Measurements from ENCODE around the gene CD276. TPM values are rescaled to one million over a fixed set of nuclear protein-coding genes. Genes with fewer than 3 reads are reported as not detected.
"Not testable (repeated sequence)": the region's sequence is repeated elsewhere in the genome, so short reads cannot be mapped to it uniquely, and the experiment has no call there.

The CD276 gene
- total RNA-seq, 2 donors from 2014 or later, result 0.67 to 2.8 TPM

GRCh38 chr15:73724212-73724611, 40.0 kb downstream of the CD276 start:
- Mint-ChIP-seq H3K36me3 (ENCODE audit: insufficient read depth in 2 of 2) (no peaks in the 10 kb centered on the region), H3K4me3 (no peak overlapping the region), H3K4me1 (ENCODE audit: low read depth) (no peaks in the 10 kb centered on the region), H3K27me3 (ENCODE audit: low read depth) (peaks cover 11% of the 10 kb centered on the region), H3K9me3 (no peaks in the 10 kb centered on the region), H3K27ac (no peak overlapping the region)
- no peak for DNase-seq
- ATAC-seq (replicated peaks in 1 of 2), result no peak

GRCh38 chr15:73727330-73727976, 43.3 kb downstream of the CD276 start:
- H3K4me1 Mint-ChIP-seq (ENCODE audit: low read depth), result no peaks in the 10 kb centered on the region
- no peak for DNase-seq
- no peak overlapping the region for H3K27ac Mint-ChIP-seq
- no peaks in the 10 kb centered on the region for H3K9me3 Mint-ChIP-seq
- H3K36me3 Mint-ChIP-seq (ENCODE audit: insufficient read depth in 2 of 2), result no peaks in the 10 kb centered on the region
- no peak for ATAC-seq (replicated peaks in 1 of 2)
- no peaks in the 10 kb centered on the region for H3K27me3 Mint-ChIP-seq (ENCODE audit: low read depth)
- H3K4me3 Mint-ChIP-seq, result no peak overlapping the region

GRCh38 chr15:73732051-73732450, 47.9 kb downstream of the CD276 start:
- not testable (repeated sequence) for DNase-seq; ATAC-seq (replicated peaks in 1 of 2); H3K36me3 Mint-ChIP-seq (ENCODE audit: insufficient read depth in 2 of 2); H3K9me3 Mint-ChIP-seq; H3K4me1 Mint-ChIP-seq (ENCODE audit: low read depth); H3K27me3 Mint-ChIP-seq (ENCODE audit: low read depth); H3K27ac Mint-ChIP-seq; H3K4me3 Mint-ChIP-seq

GRCh38 chr15:73732930-73733329, 48.7 kb downstream of the CD276 start:
- Mint-ChIP-seq H3K4me1 (ENCODE audit: low read depth) (no peaks in the 10 kb centered on the region), H3K36me3 (ENCODE audit: insufficient read depth in 2 of 2) (no peaks in the 10 kb centered on the region), H3K9me3 (no peaks in the 10 kb centered on the region), H3K27me3 (ENCODE audit: low read depth) (no peaks in the 10 kb centered on the region), H3K4me3 (no peak overlapping the region), H3K27ac (no peak overlapping the region)
- ATAC-seq (replicated peaks in 1 of 2), result no peak
- no peak for DNase-seq

GRCh38 chr15:73737535-73737934, 53.4 kb downstream of the CD276 start:
- no peaks in the 10 kb centered on the region for H3K4me1 Mint-ChIP-seq (ENCODE audit: low read depth)

GRCh38 chr15:73740152-73741048, 56.2 kb downstream of the CD276 start:
- ATAC-seq (replicated peaks in 1 of 2) (no peak), DNase-seq (no peak)
- no peaks in the 10 kb centered on the region for H3K36me3 Mint-ChIP-seq (ENCODE audit: insufficient read depth in 2 of 2)
- no peak overlapping the region for H3K4me3 Mint-ChIP-seq
- peaks cover 9% of the 10 kb centered on the region for H3K27me3 Mint-ChIP-seq (ENCODE audit: low read depth)
- H3K9me3 Mint-ChIP-seq, result no peaks in the 10 kb centered on the region
- no peak overlapping the region for H3K27ac Mint-ChIP-seq
- H3K4me1 Mint-ChIP-seq (ENCODE audit: low read depth), result no peaks in the 10 kb centered on the region

More at GRCh38 chr15:73737535-73737934, 53.4 kb downstream of the CD276 start:
- DNase-seq, result no peak
- no peak overlapping the region for H3K27ac Mint-ChIP-seq
- H3K36me3 Mint-ChIP-seq (ENCODE audit: insufficient read depth in 2 of 2), result no peaks in the 10 kb centered on the region
- ATAC-seq (replicated peaks in 1 of 2), result no peak
- no peaks in the 10 kb centered on the region for H3K9me3 Mint-ChIP-seq
- no peaks in the 10 kb centered on the region for H3K27me3 Mint-ChIP-seq (ENCODE audit: low read depth)
- H3K4me3 Mint-ChIP-seq, result no peak overlapping the region

GRCh38 chr15:73741321-73741836, 57.2 kb downstream of the CD276 start:
- ATAC-seq (replicated peaks in 1 of 2) (no peak), DNase-seq (no peak)
- Mint-ChIP-seq H3K27ac (no peak overlapping the region), H3K36me3 (ENCODE audit: insufficient read depth in 2 of 2) (no peaks in the 10 kb centered on the region), H3K9me3 (no peaks in the 10 kb centered on the region), H3K4me1 (ENCODE audit: low read depth) (no peaks in the 10 kb centered on the region), H3K27me3 (ENCODE audit: low read depth) (peaks cover 19% of the 10 kb centered on the region), H3K4me3 (no peak overlapping the region)

GRCh38 chr15:73744293-73744692, 60.1 kb downstream of the CD276 start:
- Mint-ChIP-seq H3K27me3 (ENCODE audit: low read depth) (peaks cover 27% of the 10 kb centered on the region), H3K27ac (no peak overlapping the region), H3K36me3 (ENCODE audit: insufficient read depth in 2 of 2) (no peaks in the 10 kb centered on the region), H3K4me1 (ENCODE audit: low read depth) (no peaks in the 10 kb centered on the region), H3K4me3 (no peak overlapping the region), H3K9me3 (no peaks in the 10 kb centered on the region)
- no peak for ATAC-seq (replicated peaks in 1 of 2)
- DNase-seq, result no peak

- Mint-ChIP-seq H3K27me3 (ENCODE audit: low read depth) (peaks cover 32% of the 10 kb centered on the region), H3K36me3 (ENCODE audit: insufficient read depth in 2 of 2) (no peaks in the 10 kb centered on the region), H3K9me3 (no peaks in the 10 kb centered on the region), H3K4me1 (ENCODE audit: low read depth) (no peaks in the 10 kb centered on the region), H3K4me3 (no peak overlapping the region), H3K27ac (no peak overlapping the region)
- DNase-seq (no peak), ATAC-seq (replicated peaks in 1 of 2) (no peak)
These were observed 60.9 kb downstream of the CD276 start for GRCh38 chr15:73745073-73745472.

- no peaks in the 10 kb centered on the region for H3K36me3 Mint-ChIP-seq (ENCODE audit: insufficient read depth in 2 of 2)
- ATAC-seq (replicated peaks in 1 of 2), result no peak
- H3K9me3 Mint-ChIP-seq, result no peaks in the 10 kb centered on the region
- H3K4me3 Mint-ChIP-seq, result no peak overlapping the region
- no peak for DNase-seq
- no peak overlapping the region for H3K27ac Mint-ChIP-seq
- no peaks in the 10 kb centered on the region for H3K4me1 Mint-ChIP-seq (ENCODE audit: low read depth)
- H3K27me3 Mint-ChIP-seq (ENCODE audit: low read depth), result peaks cover 36% of the 10 kb centered on the region
These were observed 62.1 kb downstream of the CD276 start for GRCh38 chr15:73746261-73746660.

- ATAC-seq (replicated peaks in 1 of 2) (no peak), DNase-seq (no peak)
- H3K27ac Mint-ChIP-seq, result no peak overlapping the region
- no peak overlapping the region for H3K4me3 Mint-ChIP-seq
- H3K27me3 Mint-ChIP-seq (ENCODE audit: low read depth), result peaks cover 36% of the 10 kb centered on the region
- H3K9me3 Mint-ChIP-seq, result no peaks in the 10 kb centered on the region
- no peaks in the 10 kb centered on the region for H3K4me1 Mint-ChIP-seq (ENCODE audit: low read depth)
- no peaks in the 10 kb centered on the region for H3K36me3 Mint-ChIP-seq (ENCODE audit: insufficient read depth in 2 of 2)
These were observed 62.7 kb downstream of the CD276 start for GRCh38 chr15:73746883-73747282.

- Mint-ChIP-seq H3K4me1 (ENCODE audit: low read depth) (no peaks in the 10 kb centered on the region), H3K4me3 (no peak overlapping the region), H3K27ac (no peak overlapping the region), H3K9me3 (no peaks in the 10 kb centered on the region), H3K27me3 (ENCODE audit: low read depth) (peaks cover 36% of the 10 kb centered on the region), H3K36me3 (ENCODE audit: insufficient read depth in 2 of 2) (no peaks in the 10 kb centered on the region)
- DNase-seq, result no peak
- no peak for ATAC-seq (replicated peaks in 1 of 2)
These were observed 63.8 kb downstream of the CD276 start for GRCh38 chr15:73747847-73748590.

- H3K4me3 Mint-ChIP-seq, result no peak overlapping the region
- no peak overlapping the region for H3K27ac Mint-ChIP-seq
- ATAC-seq (replicated peaks in 1 of 2) (no peak), DNase-seq (no peak)
- H3K4me1 Mint-ChIP-seq (ENCODE audit: low read depth), result no peaks in the 10 kb centered on the region
- peaks cover 39% of the 10 kb centered on the region for H3K27me3 Mint-ChIP-seq (ENCODE audit: low read depth)
- no peaks in the 10 kb centered on the region for H3K36me3 Mint-ChIP-seq (ENCODE audit: insufficient read depth in 2 of 2)
- no peaks in the 10 kb centered on the region for H3K9me3 Mint-ChIP-seq
These were observed 64.5 kb downstream of the CD276 start for GRCh38 chr15:73748730-73749129.

Data from activated T-cell treated with anti-CD3 and anti-CD28 coated beads, Interleukin-2, amount 50 U/mL, for 72 hours (primary cell).